Prostate gland (tissue), 2 donors: ENCODE measurements around the gene CD59. TPM values are rescaled to one million over a fixed set of nuclear protein-coding genes. Genes with fewer than 3 reads are reported as not detected.

Source experiments
- DNase-seq: peaks from one replicate; pipeline ENCODE4 v3.0.0-alpha.2; 2019; ENCODE audit warnings: low spot score
- H3K27ac ChIP-seq, 2 donors: fragments of 200-600 bp; sonication (generic); 2 replicates each; pipeline ENCODE4 v1.5.1; 2017 to 2019
- H3K27me3 ChIP-seq: fragments of 200-600 bp; sonication (generic); replicated peaks from 2 replicates; pipeline ENCODE4 v1.5.1; 2019; ENCODE audit not compliant: insufficient read depth
- H3K36me3 ChIP-seq, 2 donors: fragments of 200-600 bp; sonication (generic); 1 replicate in 1 of 2; 2 replicates in 1 of 2; pipeline versions ENCODE4 v1.5.1 to v1.8.1; 2017 to 2019
- H3K4me1 ChIP-seq: fragments of 200-600 bp; sonication (generic); replicated peaks from 2 replicates; pipeline ENCODE4 v1.5.1; 2019
- H3K4me3 ChIP-seq, 2 donors: fragments of 200-600 bp; sonication (generic); 2 replicates each; pipeline ENCODE4 v1.5.1; 2017 to 2019
- H3K9me3 ChIP-seq: fragments of 200-600 bp; sonication (generic); 2 replicates; pipeline ENCODE4 v1.5.1; 2017
- POLR2A ChIP-seq: fragments of 450-650 bp; IDR thresholded peaks from one replicate; pipeline ENCODE4 v1.6.1; 2016; ENCODE audit warnings: antibody characterized with exemption, mild to moderate bottlenecking
- POLR2AphosphoS5 ChIP-seq: sonication (generic); formaldehyde crosslinking; IDR thresholded peaks from one replicate; pipeline ENCODE4 v1.6.1; 2017; ENCODE audit warnings: antibody characterized with exemption
- WGBS: methylation state at CpG from one replicate; pipeline ENCODE4 v1.1.5; 2018; 5-methylcytosine and 5-hydroxymethylcytosine counted together
- intact Hi-C: fragments of 100-400 bp; cut with DNase I; formaldehyde crosslinking; loops from one replicate; pipeline ENCODE4 v1.14.2; 2022
- total RNA-seq, 2 donors: library from RNA; depleted of rRNA; stranded (reverse); fragments of >200 nt; gene quantifications; one replicate each; pipeline ENCODE4 v1.1.0, GENCODE V29; 2016
- TF ChIP-seq, protein P1 (sequence below), 4 experiments: fragments of 200-600 bp in 2 of 4; fragments of 450-650 bp in 2 of 4; sonication (generic) in 2 of 4; IDR thresholded peaks; 1 replicate in 3 of 4; 2 replicates in 1 of 4; pipeline ENCODE4 v1.5.1; 2016 to 2019; ENCODE audit warnings: antibody characterized with exemption in 4 of 4, mild to moderate bottlenecking in 2 of 4, moderate library complexity in 2 of 4

CD59 gene
- total RNA-seq, 2 donors from 2014 or later = 205 to 274 TPM

- TF ChIP-seq POLR2AphosphoS5 (no peak), POLR2A (no peak)
- TF ChIP-seq, protein P1, sequence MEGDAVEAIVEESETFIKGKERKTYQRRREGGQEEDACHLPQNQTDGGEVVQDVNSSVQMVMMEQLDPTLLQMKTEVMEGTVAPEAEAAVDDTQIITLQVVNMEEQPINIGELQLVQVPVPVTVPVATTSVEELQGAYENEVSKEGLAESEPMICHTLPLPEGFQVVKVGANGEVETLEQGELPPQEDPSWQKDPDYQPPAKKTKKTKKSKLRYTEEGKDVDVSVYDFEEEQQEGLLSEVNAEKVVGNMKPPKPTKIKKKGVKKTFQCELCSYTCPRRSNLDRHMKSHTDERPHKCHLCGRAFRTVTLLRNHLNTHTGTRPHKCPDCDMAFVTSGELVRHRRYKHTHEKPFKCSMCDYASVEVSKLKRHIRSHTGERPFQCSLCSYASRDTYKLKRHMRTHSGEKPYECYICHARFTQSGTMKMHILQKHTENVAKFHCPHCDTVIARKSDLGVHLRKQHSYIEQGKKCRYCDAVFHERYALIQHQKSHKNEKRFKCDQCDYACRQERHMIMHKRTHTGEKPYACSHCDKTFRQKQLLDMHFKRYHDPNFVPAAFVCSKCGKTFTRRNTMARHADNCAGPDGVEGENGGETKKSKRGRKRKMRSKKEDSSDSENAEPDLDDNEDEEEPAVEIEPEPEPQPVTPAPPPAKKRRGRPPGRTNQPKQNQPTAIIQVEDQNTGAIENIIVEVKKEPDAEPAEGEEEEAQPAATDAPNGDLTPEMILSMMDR (IDR thresholded peaks at IDR 0.05) = no peak
- Histone ChIP-seq H3K27ac (peak overlapping the region; percentile 54 to 64), H3K27me3 (no peaks in the 10 kb centered on the region), H3K4me1 (peaks cover 7% of the 10 kb centered on the region), H3K4me3 (no peak overlapping the region), H3K36me3 (no peaks in the 10 kb centered on the region), H3K9me3 (no peaks in the 10 kb centered on the region)
- WGBS = 47% methylated on average over 6 of the region's 6 CpGs
- intact Hi-C loops = no loop called here
- no peak for DNase-seq
Observed at GRCh38 chr11:33691066-33691864, 45.0 kb downstream of the CD59 start.

DNA sequence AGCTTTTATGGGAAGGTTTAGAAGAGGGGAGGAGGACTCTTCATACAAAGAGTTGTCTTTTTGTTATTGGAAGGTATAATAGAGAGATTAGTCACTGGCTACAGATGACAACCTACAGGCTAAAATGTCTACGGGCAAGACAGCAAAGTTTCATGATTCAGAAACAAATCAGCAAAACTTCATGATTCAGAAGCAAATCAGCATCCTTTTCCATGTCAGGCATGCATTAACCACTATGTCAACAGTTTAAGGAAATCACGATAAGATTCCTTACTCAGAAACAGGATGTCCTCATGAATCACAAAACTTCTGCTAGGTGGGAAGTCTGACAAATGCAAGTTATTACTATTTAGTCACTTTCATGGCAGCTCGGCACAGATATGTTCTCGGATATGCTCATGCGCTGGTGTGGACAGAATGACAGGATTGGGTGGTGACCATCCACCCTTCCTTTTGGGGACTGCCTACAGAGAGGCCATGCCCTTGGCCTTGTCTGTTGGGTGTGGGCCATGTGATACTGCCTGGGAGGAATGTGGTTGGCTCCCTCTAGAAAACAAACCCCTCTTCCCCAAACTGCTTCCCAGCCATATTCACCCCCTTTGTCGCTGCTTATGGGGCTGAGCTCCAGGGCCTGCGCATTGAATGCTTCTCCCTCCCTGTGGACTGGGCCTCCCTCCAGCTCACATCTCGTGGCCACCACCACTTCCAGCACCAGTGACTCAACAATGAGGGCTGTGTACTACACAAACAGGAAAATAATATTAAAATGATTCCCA is 45.7 kb downstream of the CD59 start:
- no peak for DNase-seq
- H3K36me3 ChIP-seq = no peaks in the 10 kb centered on the region
- H3K27ac ChIP-seq = peak overlapping the region; percentile 54 to 64
- H3K4me3 ChIP-seq = no peak overlapping the region
- WGBS = 44% methylated on average over 8 of the region's 8 CpGs
- peaks cover 7% of the 10 kb centered on the region for H3K4me1 ChIP-seq
- no peak for TF ChIP-seq POLR2A
- no peak for TF ChIP-seq POLR2AphosphoS5
- TF ChIP-seq, protein P1 (IDR thresholded peaks at IDR 0.05) = no peak
- H3K9me3 ChIP-seq = no peaks in the 10 kb centered on the region
- H3K27me3 ChIP-seq = no peaks in the 10 kb centered on the region
- intact Hi-C loops = no loop called here

DNA sequence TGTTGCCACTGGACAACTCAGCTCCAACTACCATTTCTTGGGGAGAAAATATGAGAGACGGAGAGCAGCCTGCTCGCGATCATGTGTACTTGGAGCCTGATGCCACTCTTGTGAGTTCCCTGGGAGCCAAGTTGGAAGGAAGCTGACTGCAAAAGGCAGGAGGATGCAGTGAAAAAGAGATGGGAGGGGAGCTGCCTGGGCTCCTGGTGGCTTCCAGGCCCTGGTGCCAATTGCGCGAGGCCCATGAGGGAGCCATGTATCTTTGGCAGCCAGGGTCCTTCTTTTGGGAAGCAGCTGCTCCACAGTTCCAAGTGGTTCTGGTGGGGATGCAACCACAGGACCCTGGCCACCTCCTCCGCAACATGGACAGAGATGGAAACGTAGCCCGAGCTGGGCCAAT is 46.7 kb downstream of the CD59 start:
- 96% methylated on average over 8 of the region's 8 CpGs for WGBS
- intact Hi-C loops = loop anchor here (5.0 to 10.0 kb wide), 2 partner anchors 322 to 525 kb away; partner anchors contain the start of gene CSTF3
- TF ChIP-seq, protein P1 (IDR thresholded peaks at IDR 0.05) = no peak
- no peak for TF ChIP-seq POLR2A
- no peak for TF ChIP-seq POLR2AphosphoS5
- Histone ChIP-seq H3K36me3 (no peaks in the 10 kb centered on the region), H3K4me3 (no peak overlapping the region), H3K9me3 (no peaks in the 10 kb centered on the region), H3K4me1 (peaks cover 7% of the 10 kb centered on the region), H3K27me3 (no peaks in the 10 kb centered on the region), H3K27ac (no peak overlapping the region)
- no peak for DNase-seq

GRCh38 chr11:33689085-33689484 is 47.1 kb downstream of the CD59 start:
- no peaks in the 10 kb centered on the region for H3K27me3 ChIP-seq
- no peak for TF ChIP-seq POLR2A
- TF ChIP-seq, protein P1 (IDR thresholded peaks at IDR 0.05) = no peak
- no peak for TF ChIP-seq POLR2AphosphoS5
- no peak for DNase-seq
- 83% methylated on average over 4 of the region's 4 CpGs for WGBS
- H3K27ac ChIP-seq = no peak overlapping the region
- peaks cover 7% of the 10 kb centered on the region for H3K4me1 ChIP-seq
- H3K9me3 ChIP-seq = no peaks in the 10 kb centered on the region
- H3K4me3 ChIP-seq = no peak overlapping the region
- intact Hi-C loops = loop anchor here (5.0 to 10.0 kb wide), 2 partner anchors 322 to 524 kb away; partner anchors contain the start of gene CSTF3
- no peaks in the 10 kb centered on the region for H3K36me3 ChIP-seq
